Measurements from ENCODE around the gene ATP8B4. TPM values are rescaled to one million over a fixed set of nuclear protein-coding genes. Genes with fewer than 3 reads are reported as not detected.

ATP8B4 gene
- total and polyA plus RNA-seq, 11 donors = 0.51 to 14.7 (median 2.1) TPM

DNA sequence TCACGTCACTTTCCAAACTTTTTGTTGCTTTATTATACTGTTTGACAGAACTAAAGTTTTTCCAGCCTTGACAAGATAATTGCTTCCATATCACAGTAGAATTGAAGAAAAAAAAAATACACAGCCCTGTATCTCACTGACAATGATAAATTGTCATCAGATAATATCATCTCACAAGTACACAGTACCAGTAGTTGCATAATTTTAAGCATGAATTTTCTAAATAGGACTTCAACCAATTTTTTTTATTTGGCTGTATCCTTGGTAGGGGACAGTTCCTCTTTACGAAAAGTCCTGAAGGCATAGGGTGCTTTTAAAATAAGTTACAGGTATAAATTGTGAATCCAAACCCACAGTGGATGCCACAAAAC is 230.7 kb downstream of the ATP8B4 start:
- H3K4me3 ChIP-seq = no peak overlapping the region
- intact Hi-C loops (cut with DNase I) = loop anchor here in 1 of 10 donors (10.0 kb wide), 1 partner anchor 116 kb away; no protein-coding TSS in a partner anchor
- peaks cover 0 to 1% (median 0%) of the 10 kb centered on the region in 12 donors for H3K9me3 ChIP-seq
- TF ChIP-seq, protein P1, sequence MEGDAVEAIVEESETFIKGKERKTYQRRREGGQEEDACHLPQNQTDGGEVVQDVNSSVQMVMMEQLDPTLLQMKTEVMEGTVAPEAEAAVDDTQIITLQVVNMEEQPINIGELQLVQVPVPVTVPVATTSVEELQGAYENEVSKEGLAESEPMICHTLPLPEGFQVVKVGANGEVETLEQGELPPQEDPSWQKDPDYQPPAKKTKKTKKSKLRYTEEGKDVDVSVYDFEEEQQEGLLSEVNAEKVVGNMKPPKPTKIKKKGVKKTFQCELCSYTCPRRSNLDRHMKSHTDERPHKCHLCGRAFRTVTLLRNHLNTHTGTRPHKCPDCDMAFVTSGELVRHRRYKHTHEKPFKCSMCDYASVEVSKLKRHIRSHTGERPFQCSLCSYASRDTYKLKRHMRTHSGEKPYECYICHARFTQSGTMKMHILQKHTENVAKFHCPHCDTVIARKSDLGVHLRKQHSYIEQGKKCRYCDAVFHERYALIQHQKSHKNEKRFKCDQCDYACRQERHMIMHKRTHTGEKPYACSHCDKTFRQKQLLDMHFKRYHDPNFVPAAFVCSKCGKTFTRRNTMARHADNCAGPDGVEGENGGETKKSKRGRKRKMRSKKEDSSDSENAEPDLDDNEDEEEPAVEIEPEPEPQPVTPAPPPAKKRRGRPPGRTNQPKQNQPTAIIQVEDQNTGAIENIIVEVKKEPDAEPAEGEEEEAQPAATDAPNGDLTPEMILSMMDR (IDR thresholded peaks at IDR 0.05) = no peak
- no peak for TF ChIP-seq POLR2A (IDR thresholded peaks at IDR 0.05)
- WGBS, 4 donors = 88 to 94% (median 89%) methylated on average over 2 of the region's 2 CpGs
- H3K4me1 ChIP-seq = no peaks in the 10 kb centered on the region
- H3K27ac ChIP-seq = peak overlapping the region in 1 of 12 donors; percentile 70
- H3K36me3 ChIP-seq = peaks cover 0 to 5% (median 0%) of the 10 kb centered on the region in 9 donors
- ATAC-seq (no peak), DNase-seq (no peak)
- H3K27me3 ChIP-seq = no peaks in the 10 kb centered on the region

DNA sequence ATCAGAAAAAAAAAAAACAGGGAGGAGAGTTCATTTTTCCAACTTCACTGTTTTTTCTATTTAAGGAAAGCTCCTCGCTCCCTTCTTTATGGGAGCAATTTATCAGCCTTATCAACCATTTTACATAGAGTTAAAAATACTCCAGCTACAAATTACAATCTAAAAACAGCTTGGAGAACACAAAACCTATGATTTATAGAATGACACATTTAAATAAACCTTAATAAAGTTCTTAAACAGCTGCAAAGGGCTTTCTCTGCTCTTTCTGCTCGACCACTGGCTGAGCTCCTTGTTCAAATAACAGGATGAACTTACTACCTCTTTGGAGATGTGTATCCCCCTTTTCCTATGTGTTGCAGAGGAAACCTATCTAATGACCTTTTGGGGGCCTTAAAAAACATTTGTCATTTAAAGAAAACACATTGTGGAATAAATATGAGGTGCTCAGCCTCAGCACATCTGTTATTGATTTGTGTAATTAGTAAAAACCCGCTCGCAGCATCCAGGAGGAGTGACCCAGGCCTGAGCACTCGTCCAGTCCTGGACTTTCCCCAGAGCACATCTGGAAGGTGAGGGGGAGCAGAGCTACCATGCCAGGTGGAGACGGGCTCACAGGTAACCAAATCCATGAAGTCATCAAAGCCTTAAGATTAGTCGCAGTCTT is 231.2 kb downstream of the ATP8B4 start:
- Histone ChIP-seq H3K9me3 (no peaks in the 10 kb centered on the region), H3K27ac (peak overlapping the region in 1 of 12 donors; percentile 70), H3K4me3 (no peak overlapping the region), H3K4me1 (no peaks in the 10 kb centered on the region), H3K27me3 (no peaks in the 10 kb centered on the region), H3K36me3 (peaks cover 0 to 5% (median 0%) of the 10 kb centered on the region in 9 donors)
- TF ChIP-seq POLR2A (IDR thresholded peaks at IDR 0.05) = no peak
- TF ChIP-seq, protein P1 (IDR thresholded peaks at IDR 0.05) = no peak
- 81 to 87% (median 85%) methylated on average over 7 of the region's 7 CpGs for WGBS, 4 donors
- ATAC-seq = no peak
- DNase-seq = no peak
- intact Hi-C loops (cut with DNase I) = loop anchor here in 1 of 10 donors (10.0 kb wide), 1 partner anchor 117 kb away; no protein-coding TSS in a partner anchor

DNA sequence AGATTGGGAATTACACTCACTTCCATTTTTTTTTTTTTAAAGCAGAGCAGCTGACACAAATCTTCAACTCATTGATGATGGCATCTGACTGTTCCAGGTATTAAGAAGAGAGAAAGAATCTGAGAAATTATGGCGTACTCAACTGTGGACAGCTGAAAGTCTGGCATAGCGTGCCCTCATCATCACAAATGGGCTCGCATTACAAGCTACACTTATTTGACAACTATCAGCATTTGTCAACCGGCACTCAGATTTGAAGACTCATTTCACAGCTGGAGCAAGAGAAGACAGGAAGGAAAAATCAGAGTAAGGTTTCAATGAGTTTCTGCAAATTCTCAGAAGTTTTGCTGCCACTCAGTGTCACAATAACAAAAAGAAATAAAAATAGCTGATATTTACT is 235.9 kb downstream of the ATP8B4 start:
- ATAC-seq (no peak), DNase-seq (no peak)

DNA sequence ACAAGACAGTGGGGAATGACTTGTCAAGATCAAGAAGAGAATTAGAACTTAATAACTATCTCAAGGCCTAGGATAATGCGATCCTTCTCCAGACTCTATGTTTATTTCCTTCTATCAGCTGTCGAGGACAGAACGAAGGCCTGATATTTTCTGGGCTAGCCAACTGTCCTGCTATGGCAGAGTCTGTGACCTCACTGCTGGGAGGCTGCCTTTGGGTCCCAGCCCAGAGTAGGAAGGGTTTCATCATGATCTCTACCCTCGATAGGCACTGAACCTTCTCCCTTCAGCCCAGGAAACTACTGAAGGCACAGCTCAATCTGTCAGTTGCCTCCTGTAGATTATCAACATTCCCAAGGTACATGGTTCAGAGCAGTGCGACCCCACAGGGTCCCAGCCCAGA is 237.2 kb downstream of the ATP8B4 start:
- intact Hi-C loops (cut with DNase I) = loop anchor here in 1 of 10 donors (10.0 kb wide), 1 partner anchor 123 kb away; no protein-coding TSS in a partner anchor
- DNase-seq = no peak
- Histone ChIP-seq H3K4me3 (no peak overlapping the region), H3K27ac (no peak overlapping the region), H3K36me3 (no peaks in the 10 kb centered on the region), H3K4me1 (peaks cover 0 to 27% (median 3%) of the 10 kb centered on the region in 12 donors), H3K27me3 (no peaks in the 10 kb centered on the region), H3K9me3 (no peaks in the 10 kb centered on the region)
- 75 to 86% (median 83%) methylated on average over 5 of the region's 5 CpGs for whole genome bisulfite sequencing, 4 donors
- TF ChIP-seq, protein P1 (IDR thresholded peaks at IDR 0.05) = no peak
- TF ChIP-seq POLR2A (IDR thresholded peaks at IDR 0.05) = no peak
- no peak for ATAC-seq

More for the DNA sequence above, 235.9 kb downstream of the ATP8B4 start:
- no peak for TF ChIP-seq POLR2A (IDR thresholded peaks at IDR 0.05)
- TF ChIP-seq, protein P1 (IDR thresholded peaks at IDR 0.05) = no peak
- H3K36me3 ChIP-seq = no peaks in the 10 kb centered on the region
- intact Hi-C loops (cut with DNase I) = loop anchor here in 1 of 10 donors (10.0 kb wide), 1 partner anchor 122 kb away; no protein-coding TSS in a partner anchor
- no peak overlapping the region for H3K4me3 ChIP-seq
- H3K27ac ChIP-seq = no peak overlapping the region
- WGBS, 4 donors = 87 to 94% (median 91%) methylated on average over 4 of the region's 4 CpGs
- H3K27me3 ChIP-seq = no peaks in the 10 kb centered on the region
- peaks cover 0 to 15% (median 0%) of the 10 kb centered on the region in 12 donors for H3K4me1 ChIP-seq
- no peaks in the 10 kb centered on the region for H3K9me3 ChIP-seq
